GM19240 (cell line): ENCODE results near the gene CIDEA.
"Not testable (repeated sequence)": the region's sequence is repeated elsewhere in the genome, so short reads cannot be mapped to it uniquely, and the experiment has no call there.

Experiments used
- DNase-seq: peaks from one replicate; pipeline ENCODE4 v3.0.0; 2011; ENCODE audit warnings: low spot score; ENCODE audit not compliant: insufficient read length

CIDEA gene

GRCh38 chr18:12238826-12239225 lies 15.3 kb upstream of the CIDEA start:
- DNase-seq, result no peak

- DNase-seq, result no peak
Observed at GRCh38 chr18:12239431-12239830, 14.7 kb upstream of the CIDEA start.

- DNase-seq, result no peak
Observed at GRCh38 chr18:12242658-12243260, 11.4 kb upstream of the CIDEA start.

- DNase-seq, result not testable (repeated sequence)
Observed at GRCh38 chr18:12243272-12243671, 10.9 kb upstream of the CIDEA start.

- DNase-seq, result no peak
Observed at GRCh38 chr18:12245793-12246135, 8.4 kb upstream of the CIDEA start.

- DNase-seq, result no peak
Observed at GRCh38 chr18:12246849-12247808, 7.0 kb upstream of the CIDEA start.

GRCh38 chr18:12247946-12248345 lies 6.2 kb upstream of the CIDEA start:
- no peak for DNase-seq

- DNase-seq, result no peak
Observed at GRCh38 chr18:12248926-12249720, 5.0 kb upstream of the CIDEA start.

- DNase-seq, result no peak
Observed at GRCh38 chr18:12251311-12251710, 2.9 kb upstream of the CIDEA start.

GRCh38 chr18:12252061-12252460 lies 2.1 kb upstream of the CIDEA start:
- no peak for DNase-seq

GRCh38 chr18:12253027-12253426 lies 1.1 kb upstream of the CIDEA start:
- DNase-seq, result no peak

- no peak for DNase-seq
Observed at GRCh38 chr18:12253663-12254135, 462 bp upstream of the CIDEA start.

GRCh38 chr18:12254820-12255511 lies 805 bp downstream of the CIDEA start:
- no peak for DNase-seq

- no peak for DNase-seq
Observed at GRCh38 chr18:12255626-12256026, 1.5 kb downstream of the CIDEA start.

- no peak for DNase-seq
Observed at GRCh38 chr18:12256951-12257350, 2.8 kb downstream of the CIDEA start.

GRCh38 chr18:12257996-12258718 lies 4.0 kb downstream of the CIDEA start:
- DNase-seq, result no peak

GRCh38 chr18:12258719-12259705 lies 4.9 kb downstream of the CIDEA start:
- no peak for DNase-seq

GRCh38 chr18:12262748-12263147 lies 8.6 kb downstream of the CIDEA start:
- DNase-seq, result no peak

GRCh38 chr18:12264864-12265263 lies 10.7 kb downstream of the CIDEA start:
- DNase-seq, result no peak
